ENCODE measurements around the gene ZRANB1. TPM values are rescaled to one million over a fixed set of nuclear protein-coding genes. Genes with fewer than 3 reads are reported as not detected.
A peak's percentile ranks its signal among the peaks of the same experiment; 100 is the strongest.

The ZRANB1 gene
- total and polyA plus RNA-seq, 2 experiments from 2014 or later, result 4.2 to 26.7 TPM

GRCh38 chr10:125030567-125031197, 88.8 kb downstream of the ZRANB1 start (continued):
- TF ChIP-seq CTCF (conservative IDR thresholded peaks at IDR 0.05; ENCODE audit: low read depth in 2 of 2), result peak in 1 of 2 experiments; percentile 18; a peak in 1 of 4 replicates

- DNase-seq (ENCODE audit: low spot score), result no peak
- no peak for ATAC-seq
- H3K4me3 ChIP-seq, result no peak overlapping the region
- no peaks in the 10 kb centered on the region for H3K9me2 ChIP-seq (ENCODE audit: insufficient read depth)
- peaks cover 67% of the 10 kb centered on the region for H4K20me1 ChIP-seq (replicated peaks; ENCODE audit: insufficient read depth)
- no peak overlapping the region for H3K4me3 Mint-ChIP-seq
- H3K79me2 ChIP-seq (replicated peaks; ENCODE audit: insufficient read depth), result peaks cover 100% of the 10 kb centered on the region
- peaks cover 45% of the 10 kb centered on the region for H3K27me3 Mint-ChIP-seq (ENCODE audit: insufficient read depth, low read depth, poor library complexity)
- H3K27ac ChIP-seq (ENCODE audit: low read depth), result no peak overlapping the region; the same call in 1 of the 2 replicates
- peaks cover 63% of the 10 kb centered on the region for H3K4me1 ChIP-seq (ENCODE audit: insufficient read depth)
- peaks cover 85% of the 10 kb centered on the region for H3K4me1 Mint-ChIP-seq
- no peaks in the 10 kb centered on the region for H3F3A ChIP-seq (replicated peaks; ENCODE audit: low read depth)
- no peaks in the 10 kb centered on the region for H3K27me3 ChIP-seq (ENCODE audit: insufficient read depth)
- no peaks in the 10 kb centered on the region for H3K36me3 ChIP-seq (ENCODE audit: insufficient read depth)
- peaks cover 84% of the 10 kb centered on the region for H3K36me3 Mint-ChIP-seq (ENCODE audit: low read depth)
- H3K9me3 Mint-ChIP-seq, result no peaks in the 10 kb centered on the region
- 0 out of 2 replicates have a peak overlapping the region, but pooled peaks have one; percentile 26 for H3K4me2 ChIP-seq
- no peak overlapping the region for H2AFZ ChIP-seq
- H3K27ac Mint-ChIP-seq, result peak overlapping the region; percentile 52; the same call in 1 of the 2 replicates
- no peak for TF ChIP-seq ZNF331 (CRISPR knock-in tag; IDR thresholded peaks at IDR 0.05; ENCODE audit: low read depth)
- TF ChIP-seq EZH2phosphoT487 (IDR thresholded peaks at IDR 0.05; ENCODE audit: unreplicated experiment), result no peak
- TF ChIP-seq ZNF462 (CRISPR knock-in tag; IDR thresholded peaks at IDR 0.05), result no peak
- TF ChIP-seq JUNB (IDR thresholded peaks at IDR 0.05; ENCODE audit: unreplicated experiment), result no peak
- TF ChIP-seq EZH2 (IDR thresholded peaks at IDR 0.05; ENCODE audit: low read depth, unreplicated experiment), result no peak
- TF ChIP-seq CREB1 (CRISPR knock-in tag; IDR thresholded peaks at IDR 0.05; ENCODE audit: low read depth), result no peak
- no peak for TF ChIP-seq NANOG (IDR thresholded peaks at IDR 0.05; ENCODE audit: borderline replicate concordance)
- TF ChIP-seq STAT1 (IDR thresholded peaks at IDR 0.05; ENCODE audit: unreplicated experiment), result no peak
- no peak for TF ChIP-seq REST (IDR thresholded peaks at IDR 0.05; ENCODE audit: unreplicated experiment)
- TF ChIP-seq ZNF114 (CRISPR knock-in tag; IDR thresholded peaks at IDR 0.05), result no peak
Measured at GRCh38 chr10:125032474-125033020, 90.6 kb downstream of the ZRANB1 start.
